Lung (tissue), 12 donors: ENCODE results near the gene RRP1B. TPM values are rescaled to one million over a fixed set of nuclear protein-coding genes. Genes with fewer than 3 reads are reported as not detected.

ENCODE experiments used
- ATAC-seq: fragments of 200-7000 bp; cut with Tn5 transposase; one replicate; pipeline ENCODE4 v1.9.1; 2020; ENCODE audit warnings: moderate number of reproducible peaks; ENCODE audit not compliant: insufficient read depth, low FRiP score
- DNase-seq, 3 donors: peaks; one replicate each; pipeline ENCODE4 v3.0.0-alpha.2; 2013 to 2017
- H3K27ac ChIP-seq, 2 donors: one replicate each; pipeline ENCODE4 v1.5.1; 2013; ENCODE audit warnings: mild to moderate bottlenecking in 2 of 2, moderate library complexity in 2 of 2, control low read depth in 1 of 2, inconsistent platforms in 1 of 2, low read depth in 1 of 2, low read length in 1 of 2
- H3K27me3 ChIP-seq, 3 donors: one replicate each; pipeline ENCODE4 v1.5.1; 2013; ENCODE audit warnings: low read length in 2 of 3; ENCODE audit not compliant: control insufficient read depth in 3 of 3, insufficient read depth in 3 of 3
- H3K36me3 ChIP-seq, 4 donors: one replicate each; pipeline ENCODE4 v1.5.1; 2013; ENCODE audit warnings: low read length in 4 of 4, mild to moderate bottlenecking in 1 of 4, moderate library complexity in 1 of 4; ENCODE audit not compliant: control insufficient read depth in 4 of 4, insufficient read depth in 4 of 4
- H3K4me1 ChIP-seq, 5 donors: one replicate each; pipeline ENCODE4 v1.5.1; 2013; ENCODE audit warnings: low read length in 5 of 5, mild to moderate bottlenecking in 2 of 5, moderate library complexity in 1 of 5; ENCODE audit not compliant: control insufficient read depth in 5 of 5, insufficient read depth in 5 of 5
- H3K4me3 ChIP-seq: one replicate; pipeline ENCODE4 v1.5.1; 2013; ENCODE audit warnings: mild to moderate bottlenecking, control low read depth, moderate library complexity
- H3K9ac ChIP-seq, 2 donors: one replicate each; pipeline ENCODE4 v1.5.1; 2013; ENCODE audit warnings: low read length in 2 of 2, control low read depth in 1 of 2; ENCODE audit not compliant: insufficient read depth in 1 of 2
- H3K9me3 ChIP-seq, 4 donors: one replicate each; pipeline ENCODE4 v1.5.1; 2013; ENCODE audit warnings: low read length in 3 of 4, mild to moderate bottlenecking in 1 of 4, moderate library complexity in 1 of 4; ENCODE audit not compliant: control insufficient read depth in 4 of 4, insufficient read depth in 3 of 4
- CTCF ChIP-seq: IDR thresholded peaks from 2 replicates; pipeline ENCODE4 v1.5.1; 2012; ENCODE audit warnings: mild to moderate bottlenecking; ENCODE audit errors: control extremely low read depth, extremely low read depth
- WGBS, 2 donors: extraction: QIAGEN DNeasy Blood & Tissue Kit; methylation state at CpG; one replicate each; pipeline ENCODE4 v1.1.7; 2013; 5-methylcytosine and 5-hydroxymethylcytosine counted together
- polyA plus RNA-seq, 2 donors: library from polyadenylated mRNA; stranded (reverse); fragments of 200-250 nt; gene quantifications; one replicate each; pipeline ENCODE4 v1.2.1, GENCODE V29; 2013
- total RNA-seq, 2 donors: library from RNA; depleted of rRNA in 1 of 2; stranded (reverse); fragments of >200 nt in 1 of 2; gene quantifications; one replicate each; pipeline ENCODE4 v1.2.1, GENCODE V29; 2014 to 2021
- donor health status: control.
- donor health status: control.
- donor health status: Bipolar disorder and iron deficiency.
- donor health status: healthy.
- donor health status: DM: yes; HTN: yes; CAD: no.

Gene RRP1B
- total and polyA plus RNA-seq, 4 donors = 6.4 to 18.1 (median 12.7) TPM

- Histone ChIP-seq H3K27ac (no peak overlapping the region), H3K36me3 (no peaks in the 10 kb centered on the region), H3K4me3 (no peak overlapping the region), H3K9ac (no peak overlapping the region), H3K4me1 (no peaks in the 10 kb centered on the region), H3K27me3 (no peaks in the 10 kb centered on the region), H3K9me3 (peaks cover 0 to 4% (median 1%) of the 10 kb centered on the region in 4 donors)
- DNase-seq (no peak), ATAC-seq (no peak)
- 90 to 94% methylated on average over 13 to 14 of the region's 14 CpGs for WGBS, 2 donors
- no peak for TF ChIP-seq CTCF
These were observed 27.8 kb upstream of the RRP1B start for GRCh38 chr21:43631411-43632107.

- WGBS, 2 donors = 69 to 91% methylated on average over 5 of the region's 5 CpGs
- Histone ChIP-seq H3K27me3 (no peaks in the 10 kb centered on the region), H3K4me3 (no peak overlapping the region), H3K36me3 (no peaks in the 10 kb centered on the region), H3K27ac (no peak overlapping the region), H3K9me3 (peaks cover 0 to 4% (median 1%) of the 10 kb centered on the region in 4 donors), H3K9ac (no peak overlapping the region), H3K4me1 (no peaks in the 10 kb centered on the region)
- no peak for TF ChIP-seq CTCF
- ATAC-seq (no peak), DNase-seq (no peak)
These were observed 26.9 kb upstream of the RRP1B start for GRCh38 chr21:43632373-43632905.

DNA sequence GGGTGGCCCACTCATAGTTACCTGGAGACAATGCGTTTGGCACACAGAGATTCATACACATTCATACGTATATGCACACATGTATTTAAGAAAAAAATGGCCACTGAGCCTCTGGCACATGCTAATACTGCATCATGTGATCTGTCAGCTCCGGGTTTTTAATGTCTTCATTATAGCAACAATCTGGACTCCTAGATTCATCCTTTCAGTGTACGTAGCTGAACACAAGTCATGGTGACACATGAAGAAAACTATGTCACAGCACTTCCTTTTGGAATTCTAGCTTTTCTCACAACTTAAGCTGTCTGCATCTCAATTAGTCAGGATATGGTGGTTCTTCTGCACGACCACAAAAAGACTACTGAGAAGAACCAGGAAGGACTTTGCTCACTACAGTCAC lies 24.7 kb upstream of the RRP1B start:
- H3K27ac ChIP-seq = no peak overlapping the region
- H3K4me1 ChIP-seq = peaks cover 0 to 3% (median 0%) of the 10 kb centered on the region in 5 donors
- DNase-seq = no peak
- WGBS, 2 donors = 76 to 78% methylated on average over 5 of the region's 5 CpGs
- TF ChIP-seq CTCF = no peak
- no peaks in the 10 kb centered on the region for H3K36me3 ChIP-seq
- H3K27me3 ChIP-seq = no peaks in the 10 kb centered on the region
- no peak overlapping the region for H3K4me3 ChIP-seq
- H3K9ac ChIP-seq = no peak overlapping the region
- H3K9me3 ChIP-seq = peaks cover 0 to 3% (median 0%) of the 10 kb centered on the region in 4 donors
- no peak for ATAC-seq
